GM12878 (cell line): Measurements from ENCODE around the gene UACA.

Experiments used
- ATF2 ChIP-seq: IDR thresholded peaks from 2 replicates; pipeline ENCODE4 v1.6.1; 2012; ENCODE audit warnings: low read length, inconsistent platforms
- CEBPB ChIP-seq, 2 experiments: fragments of 150-350 bp in 1 of 2; IDR thresholded peaks; 2 replicates each; pipeline ENCODE4 v1.6.1; 2012 to 2014; ENCODE audit warnings: low read depth in 2 of 2, low read length in 2 of 2, borderline replicate concordance in 1 of 2, inconsistent platforms in 1 of 2
- CTCF ChIP-seq, 3 experiments: IDR thresholded peaks in 2 of 3; conservative IDR thresholded peaks in 1 of 3; 2 replicates each; pipeline ENCODE4 v1.5.1; 2011; ENCODE audit warnings: low read depth in 3 of 3, low read length in 3 of 3, mild to moderate bottlenecking in 3 of 3, control low read depth in 2 of 3, moderate library complexity in 2 of 3, inconsistent platforms in 1 of 3, mixed read lengths in 1 of 3; ENCODE audit not compliant: control insufficient read depth in 2 of 3, insufficient read depth in 1 of 3; ENCODE audit errors: extremely low read depth in 1 of 3
- EGR1 ChIP-seq, 2 experiments: IDR thresholded peaks; 1 replicate in 1 of 2; 2 replicates in 1 of 2; pipeline ENCODE4 v1.6.1; 2011 to 2012; ENCODE audit warnings: low read depth in 2 of 2, low read length in 2 of 2, borderline replicate concordance in 1 of 2, mild to moderate bottlenecking in 1 of 2, moderate library complexity in 1 of 2
- POLR2A ChIP-seq: IDR thresholded peaks from 2 replicates; pipeline ENCODE4 v1.6.1; 2011; ENCODE audit warnings: low read depth, mild to moderate bottlenecking, low read length
- POLR2AphosphoS2 ChIP-seq: IDR thresholded peaks from 2 replicates; pipeline ENCODE4 v1.6.1; 2011; ENCODE audit warnings: low read depth, mild to moderate bottlenecking, low read length, improper control_type of control experiment, moderate library complexity
- SIN3A ChIP-seq: IDR thresholded peaks from 2 replicates; pipeline ENCODE4 v1.6.1; 2012; ENCODE audit warnings: low read depth, low read length, improper control_type of control experiment
- TBL1XR1 ChIP-seq: IDR thresholded peaks from 2 replicates; pipeline ENCODE4 v1.6.1; 2012; ENCODE audit warnings: low read depth, low read length, improper control_type of control experiment
- YY1 ChIP-seq: IDR thresholded peaks from 2 replicates; pipeline ENCODE4 v1.6.1; 2011; ENCODE audit warnings: low read depth, mild to moderate bottlenecking, low read length
- ZBTB11 ChIP-seq: fragments of 450-650 bp; formaldehyde crosslinking; IDR thresholded peaks from 2 replicates; pipeline ENCODE4 v1.5.0; 2022; ENCODE audit warnings: mild to moderate bottlenecking, missing genetic modification characterization
- TF ChIP-seq, protein P1 (sequence below): IDR thresholded peaks from 2 replicates; pipeline ENCODE4 v1.6.1; 2012; ENCODE audit warnings: low read depth, low read length, improper control_type of control experiment
- TF ChIP-seq, protein P2 (sequence below): fragments of 150-350 bp; IDR thresholded peaks from 2 replicates; pipeline ENCODE4 v1.6.1; 2016; ENCODE audit warnings: low read depth, low read length

DNA sequence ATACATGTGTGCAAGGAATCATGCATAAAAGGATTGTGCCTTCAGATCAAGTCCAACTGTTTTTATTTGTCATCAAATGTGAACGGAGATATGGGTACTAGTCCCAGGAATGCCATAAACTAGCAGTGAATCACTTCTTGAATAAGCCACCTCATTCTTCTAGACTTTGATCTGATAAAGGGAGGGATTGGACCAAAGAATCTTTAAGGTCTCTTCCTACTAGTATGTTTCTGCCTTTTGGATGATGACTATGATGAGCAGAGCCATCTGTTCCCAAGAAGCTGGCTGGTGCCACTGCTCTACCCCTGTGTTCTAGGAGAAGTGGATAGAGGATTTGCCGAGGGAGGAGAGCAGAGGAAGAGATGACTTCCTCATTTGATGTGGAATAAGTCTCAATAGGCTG lies 28.8 kb upstream of the UACA start:
- TF ChIP-seq ATF2 (no peak), SIN3A (no peak), TBL1XR1 (no peak), EGR1 (IDR thresholded peaks at IDR 0.05; ENCODE audit: borderline replicate concordance in 1 of 2, low read depth in 2 of 2, low read length in 2 of 2) (no peak), CEBPB (IDR thresholded peaks at IDR 0.05; ENCODE audit: borderline replicate concordance in 1 of 2, low read depth in 2 of 2, low read length in 2 of 2) (no peak), POLR2AphosphoS2 (no peak), CTCF (IDR thresholded peaks at IDR 0.05 in 2 of 3, conservative IDR thresholded peaks at IDR 0.05 in 1 of 3; ENCODE audit: control insufficient read depth in 2 of 3, extremely low read depth in 1 of 3, insufficient read depth in 1 of 3, low read depth in 3 of 3, low read length in 3 of 3) (no peak), YY1 (no peak), ZBTB11 (CRISPR knock-in tag) (no peak), POLR2A (no peak)
- TF ChIP-seq, protein P1, sequence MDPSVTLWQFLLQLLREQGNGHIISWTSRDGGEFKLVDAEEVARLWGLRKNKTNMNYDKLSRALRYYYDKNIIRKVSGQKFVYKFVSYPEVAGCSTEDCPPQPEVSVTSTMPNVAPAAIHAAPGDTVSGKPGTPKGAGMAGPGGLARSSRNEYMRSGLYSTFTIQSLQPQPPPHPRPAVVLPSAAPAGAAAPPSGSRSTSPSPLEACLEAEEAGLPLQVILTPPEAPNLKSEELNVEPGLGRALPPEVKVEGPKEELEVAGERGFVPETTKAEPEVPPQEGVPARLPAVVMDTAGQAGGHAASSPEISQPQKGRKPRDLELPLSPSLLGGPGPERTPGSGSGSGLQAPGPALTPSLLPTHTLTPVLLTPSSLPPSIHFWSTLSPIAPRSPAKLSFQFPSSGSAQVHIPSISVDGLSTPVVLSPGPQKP, result no peak
- TF ChIP-seq, protein P2, sequence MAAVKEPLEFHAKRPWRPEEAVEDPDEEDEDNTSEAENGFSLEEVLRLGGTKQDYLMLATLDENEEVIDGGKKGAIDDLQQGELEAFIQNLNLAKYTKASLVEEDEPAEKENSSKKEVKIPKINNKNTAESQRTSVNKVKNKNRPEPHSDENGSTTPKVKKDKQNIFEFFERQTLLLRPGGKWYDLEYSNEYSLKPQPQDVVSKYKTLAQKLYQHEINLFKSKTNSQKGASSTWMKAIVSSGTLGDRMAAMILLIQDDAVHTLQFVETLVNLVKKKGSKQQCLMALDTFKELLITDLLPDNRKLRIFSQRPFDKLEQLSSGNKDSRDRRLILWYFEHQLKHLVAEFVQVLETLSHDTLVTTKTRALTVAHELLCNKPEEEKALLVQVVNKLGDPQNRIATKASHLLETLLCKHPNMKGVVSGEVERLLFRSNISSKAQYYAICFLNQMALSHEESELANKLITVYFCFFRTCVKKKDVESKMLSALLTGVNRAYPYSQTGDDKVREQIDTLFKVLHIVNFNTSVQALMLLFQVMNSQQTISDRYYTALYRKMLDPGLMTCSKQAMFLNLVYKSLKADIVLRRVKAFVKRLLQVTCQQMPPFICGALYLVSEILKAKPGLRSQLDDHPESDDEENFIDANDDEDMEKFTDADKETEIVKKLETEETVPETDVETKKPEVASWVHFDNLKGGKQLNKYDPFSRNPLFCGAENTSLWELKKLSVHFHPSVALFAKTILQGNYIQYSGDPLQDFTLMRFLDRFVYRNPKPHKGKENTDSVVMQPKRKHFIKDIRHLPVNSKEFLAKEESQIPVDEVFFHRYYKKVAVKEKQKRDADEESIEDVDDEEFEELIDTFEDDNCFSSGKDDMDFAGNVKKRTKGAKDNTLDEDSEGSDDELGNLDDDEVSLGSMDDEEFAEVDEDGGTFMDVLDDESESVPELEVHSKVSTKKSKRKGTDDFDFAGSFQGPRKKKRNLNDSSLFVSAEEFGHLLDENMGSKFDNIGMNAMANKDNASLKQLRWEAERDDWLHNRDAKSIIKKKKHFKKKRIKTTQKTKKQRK, result no peak
